MCF 10A (cell line): Measurements from ENCODE around the gene BTBD2. TPM values are rescaled to one million over a fixed set of nuclear protein-coding genes. Genes with fewer than 3 reads are reported as not detected.

Experiments used
- BruUV-seq: library from RNA; stranded (reverse); fragments of 400-500 nt; replicated peaks from 2 replicates; lab custom pipeline; 2021; lab: Mats Ljungman, UMichigan
- CTCF ChIA-PET: fragments of 300-600 bp; sonication (Branson Sonifier 250); formaldehyde crosslinking; extraction: SDS; loops from one replicate; lab custom pipeline; 2021; ENCODE audit warnings: antibody characterized with exemption, inconsistent platforms; lab: Yijun Ruan, JAX
- POLR2A ChIA-PET: fragments of 300-600, 350-650 bp; sonication (Branson Sonifier 250); formaldehyde crosslinking; extraction: SDS; loops from one replicate; lab custom pipeline; 2020; ENCODE audit warnings: antibody characterized with exemption, inconsistent platforms; lab: Yijun Ruan, JAX
- DNase-seq: peaks from one replicate; pipeline ENCODE4 v3.0.0-alpha.2; 2018; ENCODE audit not compliant: unreplicated experiment
- H3K27ac Mint-ChIP-seq: one replicate; pipeline ENCODE4 v1.8.0; 2022; ENCODE audit warnings: mild to moderate bottlenecking, low read depth, mixed read lengths; ENCODE audit not compliant: unreplicated experiment
- H3K27me3 Mint-ChIP-seq: one replicate; pipeline ENCODE4 v1.8.0; 2022; ENCODE audit warnings: mixed read lengths; ENCODE audit not compliant: insufficient read depth, unreplicated experiment
- H3K36me3 Mint-ChIP-seq: one replicate; pipeline ENCODE4 v1.8.0; 2022; ENCODE audit warnings: mild to moderate bottlenecking, moderate library complexity, mixed read lengths; ENCODE audit not compliant: insufficient read depth, unreplicated experiment
- H3K4me1 Mint-ChIP-seq: one replicate; pipeline ENCODE4 v1.8.0; 2022; ENCODE audit warnings: mixed read lengths; ENCODE audit not compliant: insufficient read depth, unreplicated experiment
- H3K4me3 Mint-ChIP-seq: one replicate; pipeline ENCODE4 v1.8.0; 2022; ENCODE audit warnings: mild to moderate bottlenecking, moderate library complexity, mixed read lengths; ENCODE audit not compliant: unreplicated experiment
- H3K9me3 Mint-ChIP-seq: one replicate; pipeline ENCODE4 v1.8.0; 2022; ENCODE audit warnings: mixed read lengths; ENCODE audit not compliant: unreplicated experiment
- CTCF ChIP-seq: fragments of 200-600 bp; IDR thresholded peaks from one replicate; pipeline ENCODE4 v1.8.0; 2022; ENCODE audit warnings: antibody characterized with exemption, mild to moderate bottlenecking; ENCODE audit not compliant: unreplicated experiment
- intact Hi-C: fragments of 100-400 bp; cut with micrococcal nuclease; formaldehyde crosslinking; loops from 2 replicates; pipeline ENCODE4 v1.14.1; 2022
- total RNA-seq: library from RNA; stranded (reverse); gene quantifications from 2 replicates; pipeline ENCODE4 v1.2.3, GENCODE V29; 2022

Gene BTBD2
- total RNA-seq, 1 experiment from 2014 or later, result 53.1 TPM

DNA sequence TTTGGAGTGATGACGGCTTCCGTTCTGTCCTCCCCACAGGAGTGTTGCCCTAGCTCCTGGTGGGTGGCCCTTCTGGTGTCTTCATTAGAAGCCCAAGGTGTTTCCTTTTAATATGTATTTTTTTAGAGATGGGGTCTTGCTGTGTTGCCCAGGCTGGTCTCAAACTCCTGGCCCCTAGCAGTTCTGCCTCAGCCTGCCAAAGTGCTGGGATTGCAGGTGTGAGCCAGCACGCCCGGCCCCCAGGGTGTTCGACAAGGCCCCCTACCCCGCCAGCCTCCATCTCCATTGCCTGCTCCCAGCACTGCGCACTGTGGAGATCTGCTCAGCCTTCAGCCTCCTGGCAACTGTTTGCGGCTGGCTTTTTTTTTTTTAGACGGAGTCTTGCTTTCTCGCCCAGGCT lies 31.2 kb downstream of the BTBD2 start:
- ChIA-PET POLR2A (no interaction called here), CTCF (no interaction called here)
- H3K9me3 Mint-ChIP-seq, result no peaks in the 10 kb centered on the region
- no peak overlapping the region for H3K27ac Mint-ChIP-seq
- TF ChIP-seq CTCF, result no peak
- BruUV-seq, result no TSS peak
- intact Hi-C loops, result no loop called here
- no peaks in the 10 kb centered on the region for H3K4me1 Mint-ChIP-seq
- H3K27me3 Mint-ChIP-seq, result no peaks in the 10 kb centered on the region
- no peak for DNase-seq
- peaks cover 76% of the 10 kb centered on the region for H3K36me3 Mint-ChIP-seq
- no peak overlapping the region for H3K4me3 Mint-ChIP-seq

GRCh38 chr19:1981253-1981652 lies 34.3 kb downstream of the BTBD2 start:
- no peak for TF ChIP-seq CTCF
- H3K36me3 Mint-ChIP-seq, result peaks cover 63% of the 10 kb centered on the region
- no TSS peak for BruUV-seq
- ChIA-PET POLR2A (interaction anchor here (1.1 to 1.5 kb wide), 2 partner anchors 9 to 58 kb away, joined by 3 to 4 read pairs; no protein-coding TSS in a partner anchor), CTCF (interaction anchor here (0.6 kb wide), 1 partner anchor 50 kb away, joined by 4 read pairs; no protein-coding TSS in a partner anchor)
- no peak overlapping the region for H3K4me3 Mint-ChIP-seq
- H3K27ac Mint-ChIP-seq, result no peak overlapping the region
- no peaks in the 10 kb centered on the region for H3K27me3 Mint-ChIP-seq
- H3K4me1 Mint-ChIP-seq, result no peaks in the 10 kb centered on the region
- no peaks in the 10 kb centered on the region for H3K9me3 Mint-ChIP-seq
- no peak for DNase-seq
- intact Hi-C loops, result no loop called here

DNA sequence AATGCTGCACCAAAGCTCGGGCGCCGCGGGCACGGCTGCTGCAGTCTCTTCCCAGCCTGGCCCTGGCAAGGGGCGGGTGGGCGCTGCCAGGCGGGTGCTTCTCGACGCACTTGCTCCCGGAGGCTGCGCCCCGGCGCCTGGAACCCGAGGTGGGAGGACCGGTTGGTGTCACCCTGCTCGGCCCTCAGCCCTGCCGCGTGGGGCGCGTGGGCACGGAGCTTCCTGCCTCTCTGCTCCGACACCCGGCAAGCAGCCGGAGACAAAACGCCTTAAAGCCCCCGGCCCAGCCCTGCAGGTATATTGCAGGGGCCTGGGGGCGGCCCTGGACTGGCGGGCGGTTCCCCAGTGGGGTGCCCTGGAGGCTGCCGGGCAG lies 34.7 kb downstream of the BTBD2 start:
- no TSS peak for BruUV-seq
- DNase-seq, result no peak
- POLR2A ChIA-PET, result interaction anchor here (1.5 kb wide), 1 partner anchor 8 kb away, joined by 4 read pairs; no protein-coding TSS in a partner anchor

More for the DNA sequence above, 34.7 kb downstream of the BTBD2 start:
- H3K4me1 Mint-ChIP-seq, result no peaks in the 10 kb centered on the region
- H3K36me3 Mint-ChIP-seq, result peaks cover 63% of the 10 kb centered on the region
- no peaks in the 10 kb centered on the region for H3K27me3 Mint-ChIP-seq
- H3K9me3 Mint-ChIP-seq, result no peaks in the 10 kb centered on the region
- TF ChIP-seq CTCF, result no peak
- CTCF ChIA-PET, result interaction anchor here (0.6 kb wide), 1 partner anchor 50 kb away, joined by 4 read pairs; no protein-coding TSS in a partner anchor
- no peak overlapping the region for H3K4me3 Mint-ChIP-seq
- intact Hi-C loops, result no loop called here
- H3K27ac Mint-ChIP-seq, result no peak overlapping the region
